Activated CD8-positive, alpha-beta memory T cell treated with anti-CD3 and anti-CD28 coated beads for 36 hours (primary cell): ENCODE data around the gene PYGM. TPM values are rescaled to one million over a fixed set of nuclear protein-coding genes. Genes with fewer than 3 reads are reported as not detected.

Experiments used
- CTCF ChIA-PET: fragments of 350-600 bp; sonication (Branson Sonifier 250); formaldehyde crosslinking; loops from one replicate; lab custom pipeline; 2021; ENCODE audit warnings: antibody characterized with exemption; lab: Charles Lee
- POLR2A ChIA-PET: fragments of 350-600 bp; sonication (Branson Sonifier 250); formaldehyde crosslinking; loops from one replicate; lab custom pipeline; 2021; ENCODE audit warnings: antibody characterized with exemption; lab: Charles Lee
- total RNA-seq, 2 experiments: library from RNA; stranded (reverse); gene quantifications; one replicate each; pipeline ENCODE4 v1.2.3, GENCODE V29; 2021

Gene PYGM
- total RNA-seq, 2 experiments from 2014 or later: 0.95 to 0.99 TPM

DNA sequence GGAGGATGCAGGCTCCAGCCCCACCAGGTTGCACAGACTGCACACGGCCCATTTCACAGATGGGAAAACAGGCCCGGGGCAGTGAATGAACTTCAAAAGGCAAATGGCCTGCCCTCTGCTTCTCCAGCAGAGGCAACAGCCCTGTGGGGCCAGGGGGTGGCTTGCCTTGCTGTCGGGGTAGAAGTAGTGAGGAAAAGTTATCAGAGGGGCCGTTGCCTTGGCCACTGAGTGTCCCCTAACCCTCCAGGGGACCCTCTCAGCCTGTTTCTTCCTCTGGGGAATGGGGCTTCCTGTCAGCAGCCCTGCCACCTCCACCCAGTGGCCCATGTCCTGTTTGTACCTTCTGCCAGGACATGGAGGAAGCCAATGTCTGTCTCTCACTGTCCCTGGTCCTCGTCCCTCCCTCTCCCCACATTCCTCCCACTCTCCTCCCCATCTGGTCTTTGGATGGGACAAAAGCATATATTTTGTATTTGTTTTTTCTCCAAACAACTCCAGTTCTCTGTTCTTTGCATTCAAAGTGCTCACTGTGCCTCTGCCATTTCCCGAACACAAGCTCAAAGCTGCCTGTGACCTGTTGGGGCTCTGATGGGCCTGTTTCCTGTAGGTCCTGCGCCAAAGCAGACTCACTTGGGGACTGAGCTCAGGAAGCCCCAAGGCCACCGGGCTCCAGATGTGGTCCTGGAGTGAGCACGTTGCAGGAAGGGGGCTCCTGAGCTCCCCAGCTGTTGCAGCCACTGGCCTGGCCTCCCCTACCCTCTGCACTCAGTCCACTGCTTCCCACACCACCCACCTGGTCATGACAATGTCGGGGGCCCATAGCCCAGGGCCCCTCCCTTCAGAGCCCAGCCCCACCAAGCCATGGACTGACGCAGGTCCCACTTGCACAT, 33.7 kb upstream of the PYGM start:
- POLR2A ChIA-PET: no interaction called here
- CTCF ChIA-PET: interaction anchor here (0.9 kb wide), 1 partner anchor 388 kb away, joined by 4 read pairs; the partner anchor contains the start of gene CAPN1

DNA sequence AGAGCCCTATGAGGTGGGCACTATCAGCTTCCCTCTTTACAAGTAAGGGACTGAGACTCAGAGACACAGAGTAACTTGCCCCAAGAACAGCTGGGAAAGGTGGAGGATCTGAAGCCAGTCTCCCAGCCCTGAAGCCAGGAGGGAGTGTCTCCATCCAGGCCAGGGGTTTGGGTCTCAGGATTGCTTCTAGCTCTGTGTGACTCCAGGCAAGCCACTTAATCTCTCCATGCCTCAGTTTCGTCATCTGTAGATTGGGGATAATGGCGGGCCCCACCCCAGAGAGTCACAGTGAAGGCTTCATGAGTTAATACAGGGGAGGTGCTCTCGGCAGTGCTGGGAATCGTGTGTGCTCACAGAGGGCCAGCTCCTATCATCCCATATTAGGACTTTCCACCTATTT, 32.7 kb upstream of the PYGM start:
- ChIA-PET POLR2A (no interaction called here), CTCF (no interaction called here)

GRCh38 chr11:64791781-64792291, 32.1 kb upstream of the PYGM start:
- CTCF ChIA-PET: interaction anchor here (1.2 kb wide), 1 partner anchor 11 kb away, joined by 3 read pairs; no protein-coding TSS in a partner anchor

GRCh38 chr11:64790205-64791095, 30.7 kb upstream of the PYGM start:
- POLR2A ChIA-PET: interaction anchor here (0.6 kb wide), 1 partner anchor 560 kb away, joined by 3 read pairs; the partner anchor contains the start of gene DNAJC4

More at GRCh38 chr11:64791781-64792291, 32.1 kb upstream of the PYGM start:
- POLR2A ChIA-PET: no interaction called here

GRCh38 chr11:64789331-64790204, 29.8 kb upstream of the PYGM start:
- ChIA-PET POLR2A (no interaction called here), CTCF (no interaction called here)

More at GRCh38 chr11:64790205-64791095, 30.7 kb upstream of the PYGM start:
- CTCF ChIA-PET: interaction anchor here (1.2 kb wide), 1 partner anchor 9 kb away, joined by 3 read pairs; no protein-coding TSS in a partner anchor

GRCh38 chr11:64788321-64789215, 28.8 kb upstream of the PYGM start:
- ChIA-PET POLR2A (no interaction called here), CTCF (interaction anchor here (0.9 to 1.0 kb wide), 2 partner anchors 22 to 100 kb away, joined by 3 to 4 read pairs; no protein-coding TSS in a partner anchor)

- CTCF ChIA-PET: interaction anchor here (0.9 to 1.0 kb wide), 2 partner anchors 23 to 101 kb away, joined by 3 to 4 read pairs; no protein-coding TSS in a partner anchor
Measured at GRCh38 chr11:64787526-64788320, 27.9 kb upstream of the PYGM start.

GRCh38 chr11:64786308-64786707, 26.5 kb upstream of the PYGM start:
- ChIA-PET POLR2A (interaction anchor here (0.7 to 1.2 kb wide), 2 partner anchors 10 to 127 kb away, joined by 3 to 6 read pairs; no protein-coding TSS in a partner anchor), CTCF (interaction anchor here (0.5 to 1.2 kb wide), 3 partner anchors 12 to 71 kb away, joined by 3 read pairs; no protein-coding TSS in a partner anchor)

More at GRCh38 chr11:64787526-64788320, 27.9 kb upstream of the PYGM start:
- POLR2A ChIA-PET: no interaction called here

DNA sequence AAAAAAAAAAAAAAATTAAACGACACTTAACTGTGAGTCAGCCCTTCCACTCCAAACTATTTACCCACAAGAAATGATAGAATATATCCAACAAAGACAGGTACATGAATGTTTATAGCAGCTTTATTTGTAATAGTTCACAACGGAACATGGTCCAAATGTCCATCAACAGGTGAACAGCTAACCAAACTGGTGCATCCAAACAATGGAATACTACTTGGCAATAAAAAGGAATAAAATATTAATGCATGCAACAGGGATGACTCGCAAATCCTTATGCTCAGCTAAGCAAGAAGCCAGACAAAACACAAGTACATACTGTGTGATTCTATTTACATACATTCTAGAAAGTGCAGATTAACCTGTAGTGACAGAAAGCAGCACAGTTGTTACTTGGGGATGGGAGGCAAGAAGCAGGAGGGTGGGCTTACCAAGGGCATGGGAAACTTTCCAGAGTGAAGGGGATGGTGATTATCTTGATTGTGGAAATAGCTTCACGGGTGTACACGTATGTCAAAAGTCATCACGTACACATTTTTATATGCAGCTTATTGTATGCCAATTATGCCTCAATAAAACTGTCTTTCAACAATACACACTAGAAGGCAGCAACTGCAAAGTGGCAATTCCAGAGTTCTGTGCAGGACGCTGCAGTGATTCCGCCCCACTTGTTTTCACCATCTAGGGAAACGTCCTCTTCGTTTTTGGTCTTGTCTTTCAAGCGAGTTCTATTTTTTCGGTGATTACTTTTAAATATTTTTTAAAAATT, 25.2 kb upstream of the PYGM start:
- ChIA-PET POLR2A (interaction anchor here (0.6 to 1.2 kb wide), 2 partner anchors 9 to 51 kb away, joined by 3 read pairs; no protein-coding TSS in a partner anchor), CTCF (interaction anchor here (0.7 to 1.9 kb wide), 5 partner anchors 8 to 401 kb away, joined by 3 to 6 read pairs (median 3); partner anchors contain the start of gene MAP4K2)

- CTCF ChIA-PET: interaction anchor here (0.5 to 2.0 kb wide), 4 partner anchors 9 to 111 kb away, joined by 3 to 9 read pairs (median 4); partner anchors contain the start of genes MAP4K2 and RASGRP2
- POLR2A ChIA-PET: interaction anchor here (0.6 to 1.4 kb wide), 15 partner anchors 14 to 572 kb away, joined by 3 to 8 read pairs (median 4); partner anchors contain the start of genes FAU, FERMT3, MRPL49 and PYGM
Measured at GRCh38 chr11:64778473-64779298, 18.9 kb upstream of the PYGM start, which contains the start of gene SF1. TSS of gene SF1 (minus strand) at chr11:64778542. CDS start at chr11:64778392, 150 bp downstream.

GRCh38 chr11:64778223-64778472, 18.4 kb upstream of the PYGM start:
- ChIA-PET CTCF (interaction anchor here (0.9 to 2.0 kb wide), 2 partner anchors 9 to 34 kb away, joined by 3 to 9 read pairs; partner anchors contain the start of gene RASGRP2), POLR2A (interaction anchor here (0.9 to 1.4 kb wide), 6 partner anchors 14 to 571 kb away, joined by 3 to 8 read pairs (median 4); partner anchors contain the start of gene FERMT3)

DNA sequence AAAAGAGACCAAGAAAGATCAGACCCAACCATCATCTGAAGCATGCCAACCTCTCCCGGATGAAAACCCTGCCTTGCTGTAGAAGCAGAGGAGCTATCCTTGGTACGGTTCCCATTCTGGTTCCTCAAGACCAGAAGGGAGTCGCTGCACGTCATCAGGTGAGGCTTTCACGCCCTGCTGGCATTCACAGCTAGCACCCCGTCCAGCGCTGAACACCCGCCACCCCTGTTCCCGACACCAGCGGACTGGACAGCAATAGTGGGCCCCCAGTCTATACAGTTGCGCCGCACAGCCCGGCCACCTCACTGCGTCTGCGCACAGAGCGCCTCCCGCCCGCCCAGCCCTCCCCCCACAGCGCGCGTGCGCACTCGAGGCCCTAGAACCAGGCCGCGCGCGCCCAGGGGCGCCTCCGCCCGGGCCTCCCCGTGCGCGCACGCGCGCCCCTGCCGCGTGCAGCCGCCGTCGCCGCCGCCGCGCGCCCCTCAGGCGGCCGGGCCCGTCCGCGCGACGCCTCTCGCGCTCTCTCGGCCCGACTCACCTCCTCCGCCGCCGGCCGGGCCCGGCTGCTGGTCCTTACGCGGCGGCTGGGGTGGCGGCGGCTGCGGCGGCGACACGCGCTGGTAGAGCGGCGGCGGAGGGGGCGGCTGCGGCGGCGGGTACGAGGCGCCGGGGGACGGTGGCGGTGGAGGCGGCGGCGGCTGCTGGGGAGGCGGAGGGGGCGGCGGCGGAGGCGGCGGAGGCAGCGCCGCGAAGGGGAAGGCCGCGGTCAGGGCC, 17.9 kb upstream of the PYGM start:
- CTCF ChIA-PET: interaction anchor here (0.7 to 1.3 kb wide), 3 partner anchors 9 to 33 kb away, joined by 3 to 6 read pairs (median 4); partner anchors contain the start of gene RASGRP2

DNA sequence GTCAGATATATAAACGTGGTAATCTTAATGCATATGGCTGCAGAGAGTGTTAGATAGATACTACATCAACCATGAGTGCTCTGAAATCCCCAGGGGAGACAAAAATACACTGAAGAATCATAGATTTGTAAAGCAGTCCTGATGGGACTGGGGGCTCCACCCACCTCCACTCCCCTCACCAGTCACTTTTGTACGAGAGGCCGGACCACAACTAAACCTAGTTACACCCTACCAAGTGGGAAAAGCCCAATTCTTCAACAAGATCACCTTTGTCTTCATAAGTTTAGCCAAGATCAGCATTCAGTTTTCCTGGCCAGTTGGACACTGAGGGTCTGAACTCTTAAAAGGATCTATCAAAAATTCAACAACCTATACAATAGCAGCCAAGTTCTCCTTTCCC, 17.1 kb upstream of the PYGM start:
- ChIA-PET CTCF (interaction anchor here (0.6 to 2.6 kb wide), 6 partner anchors 7 to 67 kb away, joined by 4 to 9 read pairs (median 5); partner anchors contain the start of genes CDC42BPG and RASGRP2), POLR2A (interaction anchor here (0.6 to 1.4 kb wide), 4 partner anchors 9 to 525 kb away, joined by 3 read pairs; no protein-coding TSS in a partner anchor)

More for the DNA sequence above, 17.9 kb upstream of the PYGM start:
- POLR2A ChIA-PET: interaction anchor here (0.6 to 1.4 kb wide), 4 partner anchors 13 to 525 kb away, joined by 3 to 8 read pairs (median 3); no protein-coding TSS in a partner anchor
